ENCODE results near the gene TYW1B.
"Not testable (repeated sequence)": the region's sequence is repeated elsewhere in the genome, so short reads cannot be mapped to it uniquely, and the experiment has no call there.

Gene TYW1B

GRCh38 chr7:72783601-72784370 lies 44.2 kb downstream of the TYW1B start:
- not testable (repeated sequence) for H3K4me1 ChIP-seq (ENCODE audit: control insufficient read depth, insufficient read depth, low read length); H3K36me3 ChIP-seq (ENCODE audit: control insufficient read depth, insufficient read depth, low read length); H3K9me3 ChIP-seq (ENCODE audit: control insufficient read depth, insufficient read depth, low read length); H3K27me3 ChIP-seq (ENCODE audit: control insufficient read depth, insufficient read depth, low read length); H3K4me3 ChIP-seq (ENCODE audit: low read depth, low read length); H3K9ac ChIP-seq (ENCODE audit: low read depth, low read length); H3K27ac ChIP-seq (ENCODE audit: low read depth, low read length)

- Histone ChIP-seq H3K4me1 (ENCODE audit: control insufficient read depth, insufficient read depth, low read length) (no peaks in the 10 kb centered on the region), H3K27ac (ENCODE audit: low read depth, low read length) (no peak overlapping the region), H3K9me3 (ENCODE audit: control insufficient read depth, insufficient read depth, low read length) (no peaks in the 10 kb centered on the region), H3K9ac (ENCODE audit: low read depth, low read length) (no peak overlapping the region), H3K36me3 (ENCODE audit: control insufficient read depth, insufficient read depth, low read length) (no peaks in the 10 kb centered on the region), H3K27me3 (ENCODE audit: control insufficient read depth, insufficient read depth, low read length) (no peaks in the 10 kb centered on the region), H3K4me3 (ENCODE audit: low read depth, low read length) (no peak overlapping the region)
Observed at GRCh38 chr7:72781631-72782030, 46.4 kb downstream of the TYW1B start.

DNA sequence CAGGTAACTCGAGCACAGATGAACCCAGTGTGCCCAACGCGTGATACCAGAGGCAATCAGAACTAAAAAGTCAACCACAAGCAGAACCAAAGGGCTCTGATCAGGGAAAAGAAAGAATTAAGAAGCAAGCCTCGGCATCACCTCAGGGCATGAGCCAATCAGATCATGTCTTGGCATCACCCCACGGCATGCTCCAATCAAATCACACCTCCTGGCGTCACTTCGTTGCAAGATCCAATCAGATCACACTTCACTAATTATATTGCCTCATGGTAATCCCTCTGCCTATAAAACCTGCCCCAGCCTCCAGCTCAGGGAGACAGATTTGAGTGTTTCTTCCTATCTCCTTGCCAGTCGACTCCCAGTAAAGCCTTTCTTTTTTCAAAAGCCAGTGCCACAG lies 46.8 kb downstream of the TYW1B start:
- Histone ChIP-seq H3K4me1 (ENCODE audit: control insufficient read depth, insufficient read depth, low read length) (no peaks in the 10 kb centered on the region), H3K27me3 (ENCODE audit: control insufficient read depth, insufficient read depth, low read length) (no peaks in the 10 kb centered on the region), H3K9ac (ENCODE audit: low read depth, low read length) (no peak overlapping the region), H3K36me3 (ENCODE audit: control insufficient read depth, insufficient read depth, low read length) (no peaks in the 10 kb centered on the region), H3K9me3 (ENCODE audit: control insufficient read depth, insufficient read depth, low read length) (no peaks in the 10 kb centered on the region), H3K27ac (ENCODE audit: low read depth, low read length) (no peak overlapping the region), H3K4me3 (ENCODE audit: low read depth, low read length) (no peak overlapping the region)

- H3K4me1 ChIP-seq (ENCODE audit: control insufficient read depth, insufficient read depth, low read length); H3K27ac ChIP-seq (ENCODE audit: low read depth, low read length); H3K36me3 ChIP-seq (ENCODE audit: control insufficient read depth, insufficient read depth, low read length); H3K4me3 ChIP-seq (ENCODE audit: low read depth, low read length); H3K9me3 ChIP-seq (ENCODE audit: control insufficient read depth, insufficient read depth, low read length); H3K9ac ChIP-seq (ENCODE audit: low read depth, low read length); H3K27me3 ChIP-seq (ENCODE audit: control insufficient read depth, insufficient read depth, low read length): not testable (repeated sequence)
Observed at GRCh38 chr7:72780289-72780894, 47.6 kb downstream of the TYW1B start.

DNA sequence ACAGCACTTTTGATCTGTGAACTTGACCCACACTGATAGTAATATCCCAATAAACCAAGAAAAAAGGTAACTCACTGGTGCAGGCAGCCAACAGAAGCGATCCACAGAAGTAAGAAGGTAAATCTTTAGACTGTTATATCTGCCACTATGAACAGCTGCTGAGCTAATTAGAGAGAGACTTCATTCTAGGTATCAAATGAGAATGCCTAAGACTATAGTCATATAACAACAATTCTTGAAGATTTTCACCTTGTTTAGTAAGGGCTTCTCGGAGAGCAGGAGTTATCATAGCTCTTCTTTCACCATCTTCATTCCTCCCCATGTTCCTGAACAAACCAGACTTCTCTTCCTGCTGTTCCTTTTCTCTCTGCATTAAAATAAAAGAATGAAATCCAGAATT lies 50.8 kb downstream of the TYW1B start:
- H3K27me3 ChIP-seq (ENCODE audit: control insufficient read depth, insufficient read depth, low read length); H3K36me3 ChIP-seq (ENCODE audit: control insufficient read depth, insufficient read depth, low read length); H3K9ac ChIP-seq (ENCODE audit: low read depth, low read length); H3K27ac ChIP-seq (ENCODE audit: low read depth, low read length); H3K4me1 ChIP-seq (ENCODE audit: control insufficient read depth, insufficient read depth, low read length); H3K4me3 ChIP-seq (ENCODE audit: low read depth, low read length); H3K9me3 ChIP-seq (ENCODE audit: control insufficient read depth, insufficient read depth, low read length): not testable (repeated sequence)

- H3K9me3 ChIP-seq (ENCODE audit: control insufficient read depth, insufficient read depth, low read length); H3K27me3 ChIP-seq (ENCODE audit: control insufficient read depth, insufficient read depth, low read length); H3K36me3 ChIP-seq (ENCODE audit: control insufficient read depth, insufficient read depth, low read length); H3K27ac ChIP-seq (ENCODE audit: low read depth, low read length); H3K4me3 ChIP-seq (ENCODE audit: low read depth, low read length); H3K9ac ChIP-seq (ENCODE audit: low read depth, low read length); H3K4me1 ChIP-seq (ENCODE audit: control insufficient read depth, insufficient read depth, low read length): not testable (repeated sequence)
Observed at GRCh38 chr7:72772627-72773026, 55.4 kb downstream of the TYW1B start.

GRCh38 chr7:72766994-72767393 lies 61.0 kb downstream of the TYW1B start:
- H3K27ac ChIP-seq (ENCODE audit: low read depth, low read length); H3K4me1 ChIP-seq (ENCODE audit: control insufficient read depth, insufficient read depth, low read length); H3K9me3 ChIP-seq (ENCODE audit: control insufficient read depth, insufficient read depth, low read length); H3K27me3 ChIP-seq (ENCODE audit: control insufficient read depth, insufficient read depth, low read length); H3K36me3 ChIP-seq (ENCODE audit: control insufficient read depth, insufficient read depth, low read length); H3K4me3 ChIP-seq (ENCODE audit: low read depth, low read length); H3K9ac ChIP-seq (ENCODE audit: low read depth, low read length): not testable (repeated sequence)

DNA sequence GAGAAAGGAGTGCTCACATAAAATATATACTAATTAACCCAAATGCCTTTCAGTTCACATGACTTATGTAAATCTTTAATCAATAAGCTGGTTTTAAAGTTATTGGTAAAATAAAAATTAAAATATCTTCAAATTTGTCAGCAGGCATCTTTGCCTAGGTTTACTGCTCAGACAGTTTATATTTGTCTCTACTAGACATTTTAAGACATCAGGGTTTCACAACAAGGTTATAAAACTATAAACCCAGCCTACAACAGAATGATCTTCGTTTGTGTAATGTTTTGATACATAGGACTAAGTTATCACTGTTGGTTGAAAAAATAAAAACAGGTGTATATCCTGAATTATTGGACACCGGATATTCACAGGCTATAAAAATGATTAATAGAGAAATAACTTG lies 67.4 kb downstream of the TYW1B start:
- H3K4me1 ChIP-seq (ENCODE audit: control insufficient read depth, insufficient read depth, low read length) = no peaks in the 10 kb centered on the region
- H3K27ac ChIP-seq (ENCODE audit: low read depth, low read length) = no peak overlapping the region
- no peaks in the 10 kb centered on the region for H3K27me3 ChIP-seq (ENCODE audit: control insufficient read depth, insufficient read depth, low read length)
- H3K9me3 ChIP-seq (ENCODE audit: control insufficient read depth, insufficient read depth, low read length) = 0 out of 2 replicates have a peak, but pooled peaks cover 3% of the 10 kb centered on the region
- no peak overlapping the region for H3K9ac ChIP-seq (ENCODE audit: low read depth, low read length)
- H3K36me3 ChIP-seq (ENCODE audit: control insufficient read depth, insufficient read depth, low read length) = no peaks in the 10 kb centered on the region
- no peak overlapping the region for H3K4me3 ChIP-seq (ENCODE audit: low read depth, low read length)

- Histone ChIP-seq H3K9ac (ENCODE audit: low read depth, low read length) (no peak overlapping the region), H3K4me3 (ENCODE audit: low read depth, low read length) (no peak overlapping the region), H3K4me1 (ENCODE audit: control insufficient read depth, insufficient read depth, low read length) (no peaks in the 10 kb centered on the region), H3K27me3 (ENCODE audit: control insufficient read depth, insufficient read depth, low read length) (no peaks in the 10 kb centered on the region), H3K9me3 (ENCODE audit: control insufficient read depth, insufficient read depth, low read length) (no peaks in the 10 kb centered on the region), H3K36me3 (ENCODE audit: control insufficient read depth, insufficient read depth, low read length) (no peaks in the 10 kb centered on the region), H3K27ac (ENCODE audit: low read depth, low read length) (no peak overlapping the region)
Observed at GRCh38 chr7:72754312-72754711, 73.7 kb downstream of the TYW1B start.

DNA sequence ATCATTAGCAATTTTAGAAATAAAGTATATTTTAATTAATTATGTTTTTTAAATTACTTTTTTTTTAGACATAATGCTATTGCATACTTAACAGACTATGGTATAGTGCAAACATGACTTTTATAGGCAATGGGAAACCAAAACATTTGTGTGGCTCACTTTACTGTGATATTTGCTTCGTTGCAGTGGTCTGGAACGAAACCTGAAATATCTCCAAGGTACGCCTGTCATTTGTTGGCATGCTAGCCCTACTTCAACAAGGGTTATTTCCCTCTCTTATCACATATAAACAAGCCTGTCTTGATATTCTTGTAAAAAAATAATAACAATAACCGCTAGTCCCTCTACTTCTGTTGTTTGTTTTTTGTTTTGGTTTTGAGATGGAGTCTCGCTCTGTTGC lies 74.2 kb downstream of the TYW1B start:
- no peak overlapping the region for H3K27ac ChIP-seq (ENCODE audit: low read depth, low read length)
- no peaks in the 10 kb centered on the region for H3K36me3 ChIP-seq (ENCODE audit: control insufficient read depth, insufficient read depth, low read length)
- no peak overlapping the region for H3K9ac ChIP-seq (ENCODE audit: low read depth, low read length)
- H3K4me3 ChIP-seq (ENCODE audit: low read depth, low read length) = no peak overlapping the region
- H3K4me1 ChIP-seq (ENCODE audit: control insufficient read depth, insufficient read depth, low read length) = no peaks in the 10 kb centered on the region
- no peaks in the 10 kb centered on the region for H3K27me3 ChIP-seq (ENCODE audit: control insufficient read depth, insufficient read depth, low read length)
- H3K9me3 ChIP-seq (ENCODE audit: control insufficient read depth, insufficient read depth, low read length) = no peaks in the 10 kb centered on the region

DNA sequence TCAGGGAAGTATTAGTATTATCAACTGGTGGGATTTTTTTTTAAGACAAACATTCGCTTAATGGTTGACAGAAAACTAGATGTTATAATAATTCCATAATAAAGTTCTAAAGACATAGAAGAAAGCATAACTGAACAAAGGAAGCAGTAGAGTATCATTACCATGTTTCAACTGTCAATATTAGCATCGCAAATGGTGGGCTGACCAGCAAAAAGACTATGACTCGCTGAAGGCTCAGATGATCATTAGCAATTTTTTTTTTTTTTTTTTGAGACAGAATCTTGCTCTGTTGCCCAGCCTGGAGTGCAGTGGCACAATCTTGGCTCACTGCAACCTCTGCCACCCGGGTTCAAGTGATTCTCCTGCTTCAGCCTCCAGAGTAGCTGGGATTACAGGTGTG lies 74.8 kb downstream of the TYW1B start:
- H3K9me3 ChIP-seq (ENCODE audit: control insufficient read depth, insufficient read depth, low read length); H3K27ac ChIP-seq (ENCODE audit: low read depth, low read length): not testable (repeated sequence)

More for the DNA sequence above, 74.8 kb downstream of the TYW1B start:
- H3K4me3 ChIP-seq (ENCODE audit: low read depth, low read length); H3K27me3 ChIP-seq (ENCODE audit: control insufficient read depth, insufficient read depth, low read length); H3K36me3 ChIP-seq (ENCODE audit: control insufficient read depth, insufficient read depth, low read length); H3K9ac ChIP-seq (ENCODE audit: low read depth, low read length); H3K4me1 ChIP-seq (ENCODE audit: control insufficient read depth, insufficient read depth, low read length): not testable (repeated sequence)
